CD4-positive, alpha-beta T cell treated with Interleukin-12 subunit alpha and Interleukin-12 subunit beta, for 1 hour (primary cell): ENCODE measurements around the gene PLCG2.
A peak's percentile ranks its signal among the peaks of the same experiment; 100 is the strongest.
"Not testable (repeated sequence)": the region's sequence is repeated elsewhere in the genome, so short reads cannot be mapped to it uniquely, and the experiment has no call there.

Experiments
- DNase-seq: peaks from one replicate; pipeline ENCODE4 v3.0.0-alpha.2; 2020

Gene PLCG2

DNA sequence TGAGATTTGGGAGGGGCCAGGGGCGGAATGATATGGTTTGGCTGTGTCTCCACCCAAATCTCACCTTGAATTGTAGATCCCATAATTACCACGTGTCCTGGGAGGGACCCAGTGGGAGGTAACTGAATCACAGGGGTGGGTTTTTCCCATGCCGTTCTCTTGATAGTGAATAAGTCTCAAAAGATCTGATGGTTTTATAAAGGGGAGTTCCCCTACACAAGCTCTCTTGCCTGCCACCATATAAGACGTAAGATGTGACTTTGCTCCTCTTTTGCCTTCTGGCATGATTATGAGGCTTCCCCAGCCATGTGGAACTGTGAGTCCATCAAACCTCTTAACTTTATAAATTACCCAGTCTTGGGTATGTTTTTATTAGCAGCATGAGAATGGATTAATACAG lies 230.7 kb downstream of the PLCG2 start:
- DNase-seq = not testable (repeated sequence)

DNA sequence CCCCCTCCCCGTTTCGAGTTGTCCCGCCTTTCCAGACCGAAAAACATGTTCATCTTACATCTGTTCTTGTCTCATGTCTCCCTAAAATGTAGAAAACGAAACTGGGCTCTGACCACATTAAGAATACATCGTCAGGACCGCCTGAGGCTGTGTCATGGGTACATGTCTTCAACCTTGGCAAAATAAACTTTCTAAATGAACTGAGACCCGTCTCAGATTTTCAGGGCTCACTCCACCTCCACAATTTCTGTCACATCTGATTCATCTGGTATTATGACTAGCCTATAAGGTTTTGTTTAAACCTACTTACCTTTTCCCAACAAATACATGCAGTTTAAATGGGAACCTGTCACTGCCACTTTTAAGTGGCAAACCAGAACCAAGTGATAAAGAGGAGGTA lies 231.6 kb downstream of the PLCG2 start:
- DNase-seq = no peak

DNA sequence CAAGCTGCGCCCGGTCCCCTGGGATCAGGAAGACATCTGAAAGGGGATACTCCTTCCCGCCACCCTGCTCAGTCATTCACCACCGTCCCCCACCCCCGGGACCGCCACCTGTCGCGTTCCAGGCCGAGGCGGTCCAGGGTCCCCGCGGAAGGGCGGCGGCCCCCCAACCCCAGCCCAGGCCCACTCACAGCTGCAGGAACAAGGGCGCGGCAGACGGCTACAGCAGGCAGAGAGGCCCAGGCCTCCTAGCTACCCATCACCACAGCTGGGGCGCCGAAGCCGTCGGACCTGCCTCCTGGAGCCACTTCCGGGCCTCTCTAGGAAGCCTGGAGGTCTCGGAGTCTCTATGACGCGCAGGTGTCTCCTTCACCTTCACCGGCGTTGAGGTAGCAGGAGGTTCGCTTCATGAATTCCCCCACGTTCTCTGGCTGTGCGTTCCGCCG lies 232.1 kb downstream of the PLCG2 start, which contains the start of gene SDR42E1:
Gene SDR42E1, minus strand, starts transcription at position 272 of the 443 bp plus-strand sequence. CDS start 10,612 bp downstream, outside the sequence.
- peak; percentile 75 for DNase-seq
